OCI-LY1 (cell line): ENCODE results near the gene PRDM15.

Source experiments
- CTCF ChIP-seq: fragments of 200-600 bp; sonication (generic), shearing (Covaris generic); IDR thresholded peaks from 2 replicates; pipeline ENCODE4 v1.5.1; 2017; ENCODE audit warnings: mild to moderate bottlenecking, antibody characterized with exemption, low read length, moderate library complexity, mixed read lengths
- EZH2 ChIP-seq: fragments of 200-600 bp; sonication (generic), shearing (Covaris generic); IDR thresholded peaks from 2 replicates; pipeline ENCODE4 v1.8.0; 2017; ENCODE audit warnings: borderline replicate concordance, mixed run types, mild to moderate bottlenecking, antibody characterized with exemption, low read length, moderate library complexity, mixed read lengths

- TF ChIP-seq CTCF, result no peak
- no peak for TF ChIP-seq EZH2
Measured at GRCh38 chr21:41801321-41802197, 77.6 kb downstream of the PRDM15 start.
